Measurements from ENCODE around the gene PRR16. TPM values are rescaled to one million over a fixed set of nuclear protein-coding genes. Genes with fewer than 3 reads are reported as not detected.

PRR16 gene
- polyA plus RNA-seq, 2 of the 4 experiments (the other 2 are of a cell fraction), result 0.05 TPM; not detected in 1

DNA sequence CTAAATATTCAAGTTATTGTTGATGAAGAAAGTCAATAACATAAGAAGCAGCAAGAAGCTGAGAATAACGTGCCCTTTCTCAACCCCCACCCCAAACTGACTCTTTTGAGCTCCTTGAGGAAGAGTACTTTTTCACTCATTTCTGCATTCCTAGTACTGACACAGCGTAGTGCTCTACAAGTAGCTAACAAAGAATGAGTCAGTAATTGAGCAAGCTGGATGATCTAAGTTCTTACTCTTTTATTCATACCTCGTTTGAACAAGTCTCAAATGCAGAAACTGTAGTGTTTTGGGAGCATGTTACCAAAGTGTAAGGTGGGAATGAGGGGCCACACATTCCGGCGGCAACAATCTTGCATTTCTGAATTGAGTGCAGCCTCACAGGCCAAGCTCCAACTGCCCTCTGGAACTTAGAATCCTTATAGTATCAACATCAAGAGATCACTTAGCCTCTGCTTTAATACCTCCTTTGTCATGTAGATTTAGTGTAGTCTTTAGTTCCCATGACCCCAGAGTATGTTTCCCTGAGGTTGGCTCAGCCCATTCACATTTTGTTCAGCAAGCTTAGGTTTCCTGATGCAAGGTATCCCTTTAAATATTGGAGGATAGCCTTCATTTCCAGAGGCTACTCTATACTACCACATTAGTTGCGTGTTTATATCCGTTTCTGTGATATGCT lies 152.0 kb downstream of the PRR16 start:
- peak in 1 of 2 experiments; percentile 11 for DNase-seq (ENCODE audit: low read depth in 1 of 2, low spot score in 1 of 2)
- H3K27ac ChIP-seq, result no peak overlapping the region
- 45% methylated on average over 7 of the region's 7 CpGs for WGBS (ENCODE audit: missing lambda C conversion rate)
- POLR2A ChIA-PET, result no interaction called here
- no peak overlapping the region; the same call in 2 of the 3 replicates for H3K4me2 ChIP-seq
- 0 out of 6 replicates have a peak, but pooled peaks of 1 of the 2 experiments have one; percentile 43 for ATAC-seq
- no peak overlapping the region for H3K4me3 ChIP-seq
- TF ChIP-seq NFE2L2 (conservative IDR thresholded peaks at IDR 0.05; ENCODE audit: low read length), result no peak
- 0 out of 2 replicates have a peak, but pooled peaks have one; percentile 4 for TF ChIP-seq HES2 (IDR thresholded peaks at IDR 0.05)
- H3K4me1 ChIP-seq, result no peaks in the 10 kb centered on the region
- FAIRE-seq, result no peak
- H3K9me3 ChIP-seq, result no peaks in the 10 kb centered on the region
- CTCF ChIA-PET, result interaction anchor here (0.6 kb wide), 1 partner anchor 1333 kb away, joined by 3 read pairs; no protein-coding TSS in a partner anchor

DNA sequence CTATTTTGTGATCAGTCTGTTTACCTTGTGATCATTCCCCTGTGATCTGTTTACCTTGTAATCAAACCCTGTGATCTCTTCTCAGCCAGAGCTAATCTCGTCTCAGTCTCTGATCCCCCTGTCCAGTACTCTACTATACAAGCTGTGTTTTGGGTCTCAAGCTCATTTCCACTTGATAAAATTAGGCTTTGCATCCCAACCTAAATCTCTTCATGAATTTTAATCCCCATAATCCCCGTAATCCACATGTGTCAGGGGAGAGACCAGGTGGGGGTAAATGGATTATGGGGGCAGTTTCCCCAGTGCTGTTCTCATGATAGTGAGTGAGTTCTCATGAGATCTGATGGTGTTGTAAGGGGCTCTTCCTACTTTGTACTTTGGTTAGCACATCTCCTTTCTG lies 157.2 kb downstream of the PRR16 start:
- CTCF ChIA-PET, result no interaction called here
- WGBS (ENCODE audit: missing lambda C conversion rate), result 17% methylated on average over 2 of the region's 2 CpGs
- TF ChIP-seq HOXA7 (CRISPR knock-in tag; IDR thresholded peaks at IDR 0.05), result no peak
- TF ChIP-seq CHD2 (IDR thresholded peaks at IDR 0.05; ENCODE audit: low read length, partially characterized antibody), result no peak
- TF ChIP-seq NPAS2 (CRISPR knock-in tag; IDR thresholded peaks at IDR 0.05; ENCODE audit: borderline replicate concordance), result no peak
- TF ChIP-seq ZSCAN20 (CRISPR knock-in tag; IDR thresholded peaks at IDR 0.05), result no peak
- no peak for TF ChIP-seq RCOR1 (IDR thresholded peaks at IDR 0.05; ENCODE audit: low read depth, low read length)
- TF ChIP-seq HEYL (CRISPR knock-in tag; IDR thresholded peaks at IDR 0.05), result no peak
- TF ChIP-seq NFE2L2 (conservative IDR thresholded peaks at IDR 0.05; ENCODE audit: low read length), result no peak
- TF ChIP-seq, protein P1, sequence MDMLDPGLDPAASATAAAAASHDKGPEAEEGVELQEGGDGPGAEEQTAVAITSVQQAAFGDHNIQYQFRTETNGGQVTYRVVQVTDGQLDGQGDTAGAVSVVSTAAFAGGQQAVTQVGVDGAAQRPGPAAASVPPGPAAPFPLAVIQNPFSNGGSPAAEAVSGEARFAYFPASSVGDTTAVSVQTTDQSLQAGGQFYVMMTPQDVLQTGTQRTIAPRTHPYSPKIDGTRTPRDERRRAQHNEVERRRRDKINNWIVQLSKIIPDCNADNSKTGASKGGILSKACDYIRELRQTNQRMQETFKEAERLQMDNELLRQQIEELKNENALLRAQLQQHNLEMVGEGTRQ (IDR thresholded peaks at IDR 0.05), result no peak
- TF ChIP-seq, protein P2, sequence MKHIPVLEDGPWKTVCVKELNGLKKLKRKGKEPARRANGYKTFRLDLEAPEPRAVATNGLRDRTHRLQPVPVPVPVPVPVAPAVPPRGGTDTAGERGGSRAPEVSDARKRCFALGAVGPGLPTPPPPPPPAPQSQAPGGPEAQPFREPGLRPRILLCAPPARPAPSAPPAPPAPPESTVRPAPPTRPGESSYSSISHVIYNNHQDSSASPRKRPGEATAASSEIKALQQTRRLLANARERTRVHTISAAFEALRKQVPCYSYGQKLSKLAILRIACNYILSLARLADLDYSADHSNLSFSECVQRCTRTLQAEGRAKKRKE (CRISPR knock-in tag; IDR thresholded peaks at IDR 0.05; ENCODE audit: low read depth), result no peak
- TF ChIP-seq MAX (IDR thresholded peaks at IDR 0.05), result no peak
- TF ChIP-seq PHF8 (IDR thresholded peaks at IDR 0.05; ENCODE audit: borderline replicate concordance, low read depth), result no peak
- no peak for TF ChIP-seq CEBPB (IDR thresholded peaks at IDR 0.05)
- TF ChIP-seq CBX8 (IDR thresholded peaks at IDR 0.05), result no peak
- no peak for TF ChIP-seq BHLHE40 (IDR thresholded peaks at IDR 0.05; ENCODE audit: low read depth, low read length)
- TF ChIP-seq, protein P3, sequence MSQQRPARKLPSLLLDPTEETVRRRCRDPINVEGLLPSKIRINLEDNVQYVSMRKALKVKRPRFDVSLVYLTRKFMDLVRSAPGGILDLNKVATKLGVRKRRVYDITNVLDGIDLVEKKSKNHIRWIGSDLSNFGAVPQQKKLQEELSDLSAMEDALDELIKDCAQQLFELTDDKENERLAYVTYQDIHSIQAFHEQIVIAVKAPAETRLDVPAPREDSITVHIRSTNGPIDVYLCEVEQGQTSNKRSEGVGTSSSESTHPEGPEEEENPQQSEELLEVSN (IDR thresholded peaks at IDR 0.05; ENCODE audit: borderline replicate concordance, low read depth), result no peak
- no peak for TF ChIP-seq MYC (IDR thresholded peaks at IDR 0.05; ENCODE audit: borderline replicate concordance, low read length)
- no peak for TF ChIP-seq MAFK (IDR thresholded peaks at IDR 0.05; ENCODE audit: partially characterized antibody)
- TF ChIP-seq ZC3H11A (IDR thresholded peaks at IDR 0.05), result no peak
- TF ChIP-seq ESRRA (IDR thresholded peaks at IDR 0.05; ENCODE audit: borderline replicate concordance, low read length), result no peak

GRCh38 chr5:120624021-120624563 lies 160.0 kb downstream of the PRR16 start:
- no peak for ATAC-seq
- 32% methylated on average over 1 of the region's 1 CpG for WGBS (ENCODE audit: missing lambda C conversion rate)
- TF ChIP-seq HES2 (IDR thresholded peaks at IDR 0.05) (no peak), POLR2A (IDR thresholded peaks at IDR 0.05; ENCODE audit: low read length) (no peak), FOSB (CRISPR knock-in tag; IDR thresholded peaks at IDR 0.05) (no peak), HEYL (CRISPR knock-in tag; IDR thresholded peaks at IDR 0.05) (no peak), ZC3H11A (IDR thresholded peaks at IDR 0.05) (no peak), EHMT2 (IDR thresholded peaks at IDR 0.05; ENCODE audit: low read depth) (no peak), RFX5 (IDR thresholded peaks at IDR 0.05) (no peak), JUN (IDR thresholded peaks at IDR 0.05) (no peak), RARB (CRISPR knock-in tag; IDR thresholded peaks at IDR 0.05) (no peak), KDM5A (IDR thresholded peaks at IDR 0.05) (no peak), MAX (IDR thresholded peaks at IDR 0.05) (no peak), KDM1A (IDR thresholded peaks at IDR 0.05; ENCODE audit: low read depth) (no peak)
- TF ChIP-seq, protein P2 (CRISPR knock-in tag; IDR thresholded peaks at IDR 0.05; ENCODE audit: low read depth), result no peak
- TF ChIP-seq, protein P4, sequence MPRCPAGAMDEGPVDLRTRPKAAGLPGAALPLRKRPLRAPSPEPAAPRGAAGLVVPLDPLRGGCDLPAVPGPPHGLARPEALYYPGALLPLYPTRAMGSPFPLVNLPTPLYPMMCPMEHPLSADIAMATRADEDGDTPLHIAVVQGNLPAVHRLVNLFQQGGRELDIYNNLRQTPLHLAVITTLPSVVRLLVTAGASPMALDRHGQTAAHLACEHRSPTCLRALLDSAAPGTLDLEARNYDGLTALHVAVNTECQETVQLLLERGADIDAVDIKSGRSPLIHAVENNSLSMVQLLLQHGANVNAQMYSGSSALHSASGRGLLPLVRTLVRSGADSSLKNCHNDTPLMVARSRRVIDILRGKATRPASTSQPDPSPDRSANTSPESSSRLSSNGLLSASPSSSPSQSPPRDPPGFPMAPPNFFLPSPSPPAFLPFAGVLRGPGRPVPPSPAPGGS (IDR thresholded peaks at IDR 0.05), result no peak

More for the DNA sequence above, 157.2 kb downstream of the PRR16 start:
- no peak overlapping the region for H3K27ac ChIP-seq
- H3K4me1 ChIP-seq, result no peaks in the 10 kb centered on the region
- H3K9me3 ChIP-seq, result no peaks in the 10 kb centered on the region
- H3K4me2 ChIP-seq, result no peak overlapping the region
- POLR2A ChIA-PET, result no interaction called here
- ATAC-seq (no peak), DNase-seq (ENCODE audit: low read depth in 1 of 2, low spot score in 1 of 2) (no peak), FAIRE-seq (no peak)
- no peak overlapping the region for H3K4me3 ChIP-seq

More at GRCh38 chr5:120624021-120624563, 160.0 kb downstream of the PRR16 start:
- Histone ChIP-seq H3K9me3 (no peaks in the 10 kb centered on the region), H3K4me3 (no peak overlapping the region), H3K4me2 (no peak overlapping the region), H3K4me1 (no peaks in the 10 kb centered on the region), H3K27ac (no peak overlapping the region)
- POLR2A ChIA-PET, result no interaction called here
- CTCF ChIA-PET, result no interaction called here
- DNase-seq (ENCODE audit: low read depth in 1 of 2, low spot score in 1 of 2) (no peak), FAIRE-seq (no peak)
